Non-pigmented ciliary epithelial cell (primary cell): ENCODE results near the gene FGD2.

ENCODE experiments used
- DNase-seq: peaks from one replicate; pipeline ENCODE4 v3.0.0-alpha.2; 2010; ENCODE audit warnings: low read depth

FGD2 gene

GRCh38 chr6:37018198-37019064 lies 13.0 kb downstream of the FGD2 start:
- DNase-seq, result peak; percentile 73

DNA sequence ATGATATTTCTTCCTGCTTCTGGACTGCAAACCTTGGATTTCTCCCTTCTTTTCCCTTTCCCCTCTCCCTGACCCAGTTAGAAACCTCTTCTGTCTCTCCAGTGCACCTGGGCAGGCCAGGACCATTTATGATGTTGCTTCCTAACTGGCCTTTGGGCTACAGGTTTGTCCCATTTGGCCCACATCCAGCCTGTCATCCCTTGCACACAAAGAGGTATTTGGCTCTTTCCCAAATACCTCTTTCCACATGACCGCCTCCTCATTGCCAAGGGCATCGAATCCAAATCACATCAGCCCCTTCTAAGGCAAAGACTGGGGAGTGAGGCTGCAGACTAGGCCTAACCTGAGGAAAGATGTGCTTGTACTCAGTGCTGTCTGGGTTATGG lies 13.6 kb downstream of the FGD2 start:
- no peak for DNase-seq

GRCh38 chr6:37020381-37020780 lies 14.9 kb downstream of the FGD2 start:
- DNase-seq, result no peak

DNA sequence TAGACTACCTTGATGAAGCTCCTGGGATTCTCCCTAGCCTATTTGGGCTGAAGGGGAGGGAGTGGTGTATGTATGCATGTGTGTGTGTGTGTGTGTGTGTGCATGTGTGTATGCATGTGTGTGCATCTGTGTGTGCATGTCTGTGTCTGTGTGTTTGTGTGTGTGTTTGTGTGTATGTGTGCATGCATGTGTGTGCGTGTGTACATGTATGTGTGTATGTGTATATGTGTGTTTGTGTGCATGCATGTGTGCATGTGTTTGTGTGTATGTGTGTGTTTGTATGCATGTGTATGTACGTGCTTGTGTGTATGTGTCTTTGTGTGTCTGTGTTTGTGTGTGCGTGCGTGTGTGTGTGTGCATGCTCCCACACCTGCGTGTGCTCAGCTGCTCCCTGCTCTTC lies 15.4 kb downstream of the FGD2 start:
- no peak for DNase-seq

GRCh38 chr6:37021356-37022129 lies 16.1 kb downstream of the FGD2 start:
- peak; percentile 15 for DNase-seq

GRCh38 chr6:37022135-37022863 lies 16.8 kb downstream of the FGD2 start:
- no peak for DNase-seq

GRCh38 chr6:37024656-37025337 lies 19.3 kb downstream of the FGD2 start:
- no peak for DNase-seq

DNA sequence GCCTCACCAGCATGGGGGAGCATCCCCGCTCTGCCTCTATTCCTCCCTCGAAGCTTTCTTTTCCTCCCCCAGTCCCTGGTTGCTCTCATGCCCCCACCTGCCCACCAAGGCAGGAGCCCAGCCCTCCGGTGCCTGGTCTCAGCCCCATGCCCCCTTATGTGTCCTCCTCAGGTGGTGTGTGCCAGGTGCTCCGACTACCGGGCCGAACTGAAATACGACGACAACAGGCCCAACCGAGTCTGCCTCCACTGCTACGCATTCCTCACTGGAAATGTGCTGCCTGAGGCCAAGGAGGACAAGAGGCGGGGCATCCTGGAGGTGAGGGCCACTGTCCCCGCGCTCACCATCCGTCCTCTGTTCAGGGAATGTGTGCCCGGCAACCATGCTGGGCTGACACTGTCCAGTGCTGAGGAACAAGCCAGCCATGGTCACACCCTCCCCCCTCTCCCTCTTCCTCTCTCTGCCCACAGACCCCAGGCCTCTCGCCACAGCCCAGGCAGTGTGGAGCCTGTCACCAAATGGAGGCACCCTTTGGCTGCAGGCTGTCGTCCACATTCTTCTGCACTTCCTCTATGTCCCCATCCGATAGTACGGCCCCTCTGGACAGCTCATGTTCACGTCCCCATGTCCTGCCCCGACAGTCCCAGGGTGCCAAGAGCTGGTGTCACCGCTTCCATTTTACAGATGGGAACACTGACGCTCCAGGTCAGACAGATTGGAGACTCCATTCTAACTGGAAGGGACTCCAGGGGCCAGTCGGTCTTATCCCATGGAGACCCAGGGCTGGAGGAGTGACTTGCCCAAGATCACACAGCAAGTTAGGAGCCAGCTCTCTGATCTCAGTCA lies 20.4 kb downstream of the FGD2 start:
- DNase-seq, result no peak

- DNase-seq, result no peak
These were observed 21.7 kb downstream of the FGD2 start for GRCh38 chr6:37027036-37027720.

DNA sequence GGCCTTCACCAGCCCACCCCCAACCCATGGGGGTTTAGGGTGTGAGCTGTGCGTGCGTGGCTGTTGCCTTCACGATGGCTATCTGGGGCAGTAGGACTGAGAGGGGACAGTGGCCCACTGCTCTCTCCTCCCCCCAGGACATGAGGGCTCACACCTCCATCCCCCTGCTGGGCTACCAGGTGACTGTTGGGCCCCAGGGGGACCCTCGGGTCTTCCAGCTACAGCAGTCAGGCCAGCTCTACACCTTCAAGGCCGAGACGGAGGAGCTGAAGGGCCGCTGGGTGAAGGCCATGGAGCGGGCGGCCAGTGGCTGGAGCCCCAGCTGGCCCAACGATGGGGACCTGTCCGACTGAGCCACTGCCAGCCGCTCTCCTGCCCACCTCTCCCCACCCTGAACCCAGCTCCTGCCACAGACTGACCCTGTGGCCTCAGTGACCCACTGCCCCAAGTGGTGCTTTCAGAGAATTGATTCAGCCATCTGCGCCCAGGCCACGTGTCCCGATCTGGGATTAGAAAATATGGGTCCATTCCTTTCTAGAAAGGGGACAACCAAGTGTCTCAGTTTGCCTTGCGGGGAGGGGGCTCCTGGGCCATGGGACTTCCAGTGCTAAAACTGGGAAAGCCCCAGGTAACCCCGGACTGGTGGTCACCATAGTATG lies 22.5 kb downstream of the FGD2 start:
- no peak for DNase-seq

- DNase-seq, result peak; percentile 55
These were observed 24.0 kb downstream of the FGD2 start for GRCh38 chr6:37029249-37029971.

DNA sequence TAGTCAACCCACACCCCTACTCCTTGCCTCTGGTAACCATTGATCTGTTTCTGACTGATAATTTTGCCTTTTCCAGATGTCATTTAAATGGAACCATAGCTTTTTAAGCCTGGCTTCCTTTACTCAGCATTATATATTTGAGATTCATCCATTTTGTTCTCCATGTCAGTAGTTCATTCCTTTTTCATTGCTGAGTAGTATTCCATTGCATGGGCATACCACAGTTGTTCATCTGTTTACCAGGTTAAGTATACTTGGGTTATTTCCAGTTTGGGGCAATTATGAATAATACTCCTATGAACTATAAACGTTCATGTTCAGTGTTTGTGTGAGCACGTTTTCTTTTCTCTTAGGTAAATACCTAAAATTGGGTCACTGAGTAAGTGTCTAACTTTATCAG lies 25.1 kb downstream of the FGD2 start:
- DNase-seq, result no peak

DNA sequence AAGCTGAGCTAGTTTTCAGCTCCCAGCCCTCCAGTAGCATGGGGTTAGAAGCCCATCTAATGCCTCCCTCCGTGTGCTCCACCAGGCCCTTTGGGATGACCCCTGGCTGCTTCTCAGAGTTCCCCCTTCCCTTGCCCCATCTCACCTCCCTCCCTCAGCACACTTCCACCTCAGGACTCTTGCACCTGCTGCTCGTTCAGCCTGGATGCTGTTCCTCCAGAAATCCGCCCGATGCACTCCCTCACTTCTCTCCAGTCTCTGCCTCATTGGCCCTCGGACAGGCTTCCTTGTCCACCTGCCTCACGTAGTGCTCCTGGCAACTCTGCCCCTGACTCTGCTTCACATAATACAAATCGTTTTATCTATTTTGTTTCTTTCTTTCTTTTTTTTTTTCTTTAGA lies 26.8 kb downstream of the FGD2 start:
- DNase-seq, result no peak

- no peak for DNase-seq
These were observed 27.8 kb downstream of the FGD2 start for GRCh38 chr6:37033255-37033654.

GRCh38 chr6:37033819-37034795 lies 28.7 kb downstream of the FGD2 start:
- DNase-seq, result no peak

DNA sequence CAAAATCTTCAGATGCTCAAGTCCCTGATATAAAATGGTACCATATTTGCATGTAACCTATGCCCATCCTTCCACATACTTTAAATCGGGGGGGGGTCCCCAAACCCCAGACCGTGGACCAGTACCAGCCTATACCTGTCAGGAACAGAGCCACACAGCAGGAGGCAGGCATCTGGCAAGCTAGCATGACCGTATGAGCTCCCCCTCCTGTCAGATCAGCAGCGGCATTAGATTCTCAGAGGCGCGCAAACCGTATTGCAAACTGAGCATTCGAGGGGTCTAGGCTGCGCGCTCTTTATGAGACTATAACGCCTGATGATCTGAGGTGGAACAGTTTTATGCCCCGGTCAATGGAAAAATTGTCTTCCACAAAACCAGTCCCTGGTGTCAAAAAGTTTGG lies 30.7 kb downstream of the FGD2 start:
- no peak for DNase-seq

DNA sequence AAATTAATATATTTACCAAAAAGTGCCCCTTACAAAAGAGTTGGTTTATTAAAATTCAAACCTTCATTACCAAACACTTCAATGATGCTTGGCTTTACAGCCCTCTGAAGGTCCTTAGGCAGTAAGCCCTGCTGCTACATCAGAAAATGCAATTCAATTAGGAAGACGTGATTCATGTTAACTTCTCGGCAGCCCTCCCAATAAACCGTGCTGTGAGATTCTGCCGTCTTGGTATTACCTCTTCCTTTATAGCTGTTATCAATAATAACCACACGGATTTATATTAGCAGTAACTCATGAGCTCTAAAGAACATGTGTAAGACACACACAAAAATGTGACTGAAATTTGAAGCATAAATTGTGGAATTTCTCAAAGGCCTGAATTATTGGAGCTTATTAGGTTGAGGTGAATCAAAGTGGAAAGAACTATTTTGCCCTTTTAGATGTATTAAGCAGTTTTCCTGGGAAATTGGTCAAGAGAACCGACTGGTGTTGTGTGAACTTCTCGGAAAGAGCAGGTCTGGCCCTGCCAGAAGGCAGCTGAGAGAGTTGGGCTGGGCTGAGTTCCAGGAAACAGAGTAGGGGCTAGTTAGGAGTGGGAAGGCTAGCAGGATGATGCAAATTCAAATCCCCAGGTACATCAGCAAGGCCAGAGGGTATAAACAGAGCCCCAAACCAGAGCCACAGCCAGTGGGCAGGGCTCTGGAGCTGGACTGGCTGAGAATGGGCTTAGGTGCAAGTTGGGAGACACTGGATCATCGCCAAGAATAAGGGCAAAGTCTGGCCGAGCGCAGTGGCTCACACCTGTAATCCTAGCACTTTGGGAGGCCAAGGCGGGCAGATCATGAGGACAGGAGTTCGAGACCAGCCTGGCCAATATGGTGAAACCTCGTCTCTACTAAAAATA lies 33.1 kb downstream of the FGD2 start:
- no peak for DNase-seq
